OCI-LY3 (cell line): Measurements from ENCODE around the gene MINDY4B.

Experiments
- H2AFZ ChIP-seq: fragments of 200-600, 300-600 bp; shearing (Covaris generic); 2 replicates; pipeline ENCODE4 v1.6.0; 2014; ENCODE audit warnings: antibody characterized with exemption, low read depth, low read length
- H3K27ac ChIP-seq: fragments of 200-600, 300-600 bp; sonication (generic); 2 replicates; pipeline ENCODE4 v1.5.1; 2014; ENCODE audit warnings: mild to moderate bottlenecking, low read length, moderate library complexity, mixed read lengths
- H3K27me3 ChIP-seq: fragments of 200-600, 300-600 bp; sonication (generic); 2 replicates; pipeline ENCODE4 v1.6.1; 2014; ENCODE audit warnings: low read depth, low read length, mixed read lengths
- H3K36me3 ChIP-seq: fragments of 200-600, 300-600 bp; sonication (generic); replicated peaks from 2 replicates; pipeline ENCODE3; 2014; ENCODE audit warnings: low read depth, low read length, mixed read lengths
- H3K4me1 ChIP-seq: fragments of 300-600, 200-600 bp; sonication (generic); 2 replicates; pipeline ENCODE4 v1.6.1; 2014; ENCODE audit warnings: low read length, mixed read lengths
- H3K4me2 ChIP-seq: fragments of 200-600, 300-600 bp; sonication (generic); 2 replicates; pipeline ENCODE4 v1.6.1; 2014; ENCODE audit warnings: low read length, mixed read lengths
- H3K4me3 ChIP-seq: fragments of 300-600, 200-600 bp; sonication (generic); 2 replicates; pipeline ENCODE4 v1.5.1; 2014; ENCODE audit warnings: antibody characterized with exemption, mild to moderate bottlenecking, low read length, moderate library complexity
- H3K79me2 ChIP-seq: fragments of 300-600, 200-600 bp; shearing (Covaris generic); 2 replicates; pipeline ENCODE4 v1.6.1; 2014; ENCODE audit warnings: mild to moderate bottlenecking, low read length, mixed read lengths
- H3K9ac ChIP-seq: fragments of 300-600, 200-600 bp; shearing (Covaris generic); 2 replicates; pipeline ENCODE4 v1.6.0; 2014; ENCODE audit warnings: mild to moderate bottlenecking, low read length, moderate library complexity
- H3K9me3 ChIP-seq: fragments of 200-600, 300-600 bp; shearing (Covaris generic); 2 replicates; pipeline ENCODE4 v1.6.1; 2014; ENCODE audit warnings: low read length, mixed read lengths; ENCODE audit not compliant: insufficient read depth
- H4K20me1 ChIP-seq: fragments of 200-600, 300-600 bp; sonication (generic); 2 replicates; pipeline ENCODE4 v1.6.1; 2016; ENCODE audit warnings: low read length, mixed read lengths; ENCODE audit not compliant: insufficient read depth
- EZH2phosphoT487 ChIP-seq: fragments of 200-600 bp; shearing (Covaris generic); IDR thresholded peaks from 2 replicates; pipeline ENCODE4 v1.6.1; 2018; ENCODE audit warnings: antibody characterized with exemption, mixed run types, low read depth
- TF ChIP-seq, protein P1 (sequence below): fragments of 200-600, 300-600 bp; sonication (generic); IDR thresholded peaks from 2 replicates; pipeline ENCODE4 v1.5.1; 2014; ENCODE audit warnings: antibody characterized with exemption, low read length, low read depth

Gene MINDY4B

DNA sequence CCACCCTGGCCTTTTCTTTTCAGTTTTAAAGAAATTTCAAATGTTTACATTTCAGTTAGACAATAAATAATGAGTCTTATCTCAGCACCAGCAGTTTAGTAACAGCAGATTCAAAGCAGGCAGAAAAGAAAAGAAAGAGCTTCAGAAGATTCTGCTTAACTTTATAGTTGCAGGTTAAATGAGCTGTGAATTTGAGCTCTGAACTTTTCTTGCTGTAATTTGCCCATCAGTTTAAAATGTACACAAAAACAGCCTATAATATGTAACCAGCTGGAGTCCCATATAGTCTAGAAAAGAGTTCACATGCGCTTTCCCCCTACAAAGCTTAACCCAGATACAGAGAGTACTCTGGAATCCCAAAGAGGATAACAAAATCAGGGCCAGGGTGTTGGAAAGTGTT lies 82.6 kb downstream of the MINDY4B start:
- Histone ChIP-seq H3K27ac (no peak overlapping the region), H3K4me2 (no peak overlapping the region), H3K79me2 (no peaks in the 10 kb centered on the region), H3K9ac (no peak overlapping the region), H2AFZ (no peak overlapping the region), H4K20me1 (no peaks in the 10 kb centered on the region), H3K4me3 (no peak overlapping the region), H3K4me1 (no peaks in the 10 kb centered on the region), H3K36me3 (no peaks in the 10 kb centered on the region), H3K27me3 (peaks cover 4% of the 10 kb centered on the region; the same call in 1 of the 2 replicates), H3K9me3 (no peaks in the 10 kb centered on the region)
- TF ChIP-seq, protein P1, sequence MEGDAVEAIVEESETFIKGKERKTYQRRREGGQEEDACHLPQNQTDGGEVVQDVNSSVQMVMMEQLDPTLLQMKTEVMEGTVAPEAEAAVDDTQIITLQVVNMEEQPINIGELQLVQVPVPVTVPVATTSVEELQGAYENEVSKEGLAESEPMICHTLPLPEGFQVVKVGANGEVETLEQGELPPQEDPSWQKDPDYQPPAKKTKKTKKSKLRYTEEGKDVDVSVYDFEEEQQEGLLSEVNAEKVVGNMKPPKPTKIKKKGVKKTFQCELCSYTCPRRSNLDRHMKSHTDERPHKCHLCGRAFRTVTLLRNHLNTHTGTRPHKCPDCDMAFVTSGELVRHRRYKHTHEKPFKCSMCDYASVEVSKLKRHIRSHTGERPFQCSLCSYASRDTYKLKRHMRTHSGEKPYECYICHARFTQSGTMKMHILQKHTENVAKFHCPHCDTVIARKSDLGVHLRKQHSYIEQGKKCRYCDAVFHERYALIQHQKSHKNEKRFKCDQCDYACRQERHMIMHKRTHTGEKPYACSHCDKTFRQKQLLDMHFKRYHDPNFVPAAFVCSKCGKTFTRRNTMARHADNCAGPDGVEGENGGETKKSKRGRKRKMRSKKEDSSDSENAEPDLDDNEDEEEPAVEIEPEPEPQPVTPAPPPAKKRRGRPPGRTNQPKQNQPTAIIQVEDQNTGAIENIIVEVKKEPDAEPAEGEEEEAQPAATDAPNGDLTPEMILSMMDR, result no peak
- TF ChIP-seq EZH2phosphoT487, result no peak
